ENCODE measurements around the gene TMEM30A. TPM values are rescaled to one million over a fixed set of nuclear protein-coding genes. Genes with fewer than 3 reads are reported as not detected.
A peak's percentile ranks its signal among the peaks of the same experiment; 100 is the strongest.

Gene TMEM30A
- total RNA-seq, 4 donors from 2014 or later: 62.4 to 101 (median 76.9) TPM

DNA sequence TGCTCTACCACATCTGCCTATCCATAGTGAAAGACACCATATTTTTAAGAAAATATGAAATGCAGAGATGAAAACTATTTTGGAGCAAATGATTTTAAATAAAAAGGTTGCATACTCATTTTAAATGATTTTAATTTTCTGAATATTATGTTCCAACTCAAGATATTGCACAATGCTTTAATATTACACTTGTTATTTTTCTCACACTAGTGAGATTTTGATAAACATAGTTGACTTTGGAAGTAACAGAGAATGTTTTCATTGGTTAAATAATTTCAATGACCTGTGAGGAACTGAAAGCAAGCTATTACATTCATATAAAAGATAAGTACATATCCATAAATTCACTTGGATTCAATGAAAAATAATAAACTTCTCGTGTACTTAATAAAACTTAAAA lies 7.2 kb upstream of the TMEM30A start:
- WGBS, 2 donors: 46 to 52% methylated on average over 1 of the region's 1 CpG
- H3K27ac ChIP-seq: peak overlapping the region in 2 of 4 donors; percentile 74 to 88
- TF ChIP-seq, protein P1, sequence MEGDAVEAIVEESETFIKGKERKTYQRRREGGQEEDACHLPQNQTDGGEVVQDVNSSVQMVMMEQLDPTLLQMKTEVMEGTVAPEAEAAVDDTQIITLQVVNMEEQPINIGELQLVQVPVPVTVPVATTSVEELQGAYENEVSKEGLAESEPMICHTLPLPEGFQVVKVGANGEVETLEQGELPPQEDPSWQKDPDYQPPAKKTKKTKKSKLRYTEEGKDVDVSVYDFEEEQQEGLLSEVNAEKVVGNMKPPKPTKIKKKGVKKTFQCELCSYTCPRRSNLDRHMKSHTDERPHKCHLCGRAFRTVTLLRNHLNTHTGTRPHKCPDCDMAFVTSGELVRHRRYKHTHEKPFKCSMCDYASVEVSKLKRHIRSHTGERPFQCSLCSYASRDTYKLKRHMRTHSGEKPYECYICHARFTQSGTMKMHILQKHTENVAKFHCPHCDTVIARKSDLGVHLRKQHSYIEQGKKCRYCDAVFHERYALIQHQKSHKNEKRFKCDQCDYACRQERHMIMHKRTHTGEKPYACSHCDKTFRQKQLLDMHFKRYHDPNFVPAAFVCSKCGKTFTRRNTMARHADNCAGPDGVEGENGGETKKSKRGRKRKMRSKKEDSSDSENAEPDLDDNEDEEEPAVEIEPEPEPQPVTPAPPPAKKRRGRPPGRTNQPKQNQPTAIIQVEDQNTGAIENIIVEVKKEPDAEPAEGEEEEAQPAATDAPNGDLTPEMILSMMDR (IDR thresholded peaks at IDR 0.05): no peak

DNA sequence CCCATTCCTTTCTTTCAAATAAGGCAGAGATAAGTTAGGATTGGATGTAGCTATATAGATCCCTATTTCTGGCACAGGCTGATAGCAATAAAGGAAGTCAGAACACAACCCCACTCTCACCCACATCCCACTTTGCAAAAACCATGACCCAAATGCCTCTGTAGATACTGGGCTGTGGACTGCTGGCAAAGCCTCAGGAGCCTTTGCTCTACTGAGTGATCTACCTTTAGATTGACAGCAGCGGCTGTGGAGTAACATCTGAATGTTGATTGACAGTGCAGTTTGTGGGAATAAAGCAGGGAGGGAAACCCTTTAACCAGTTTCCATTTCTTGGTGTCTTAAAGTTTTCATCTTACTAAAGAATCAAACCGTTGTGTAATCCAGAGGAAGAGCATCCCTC lies 6.7 kb upstream of the TMEM30A start:
- DNase-seq (ENCODE audit: low spot score in 2 of 2): no peak
- peaks cover 0 to 52% (median 6%) of the 10 kb centered on the region in 4 donors for H3K4me1 ChIP-seq
- H3K36me3 ChIP-seq: no peaks in the 10 kb centered on the region
- H3K27ac ChIP-seq: peak overlapping the region in 3 of 4 donors; percentile 61 to 88 (median 74)
- TF ChIP-seq POLR2A (IDR thresholded peaks at IDR 0.05) (no peak), EP300 (IDR thresholded peaks at IDR 0.05) (no peak)
- TF ChIP-seq, protein P1 (IDR thresholded peaks at IDR 0.05): no peak
- WGBS, 2 donors: 53 to 65% methylated on average over 2 of the region's 2 CpGs
- no peaks in the 10 kb centered on the region for H3K9me3 ChIP-seq
- H3K27me3 ChIP-seq: no peaks in the 10 kb centered on the region
- H3K4me3 ChIP-seq: no peak overlapping the region

More for the DNA sequence above, 7.2 kb upstream of the TMEM30A start:
- Histone ChIP-seq H3K27me3 (no peaks in the 10 kb centered on the region), H3K4me1 (peaks cover 0 to 48% (median 6%) of the 10 kb centered on the region in 4 donors), H3K4me3 (no peak overlapping the region), H3K36me3 (no peaks in the 10 kb centered on the region), H3K9me3 (no peaks in the 10 kb centered on the region)
- no peak for DNase-seq (ENCODE audit: low spot score in 2 of 2)

DNA sequence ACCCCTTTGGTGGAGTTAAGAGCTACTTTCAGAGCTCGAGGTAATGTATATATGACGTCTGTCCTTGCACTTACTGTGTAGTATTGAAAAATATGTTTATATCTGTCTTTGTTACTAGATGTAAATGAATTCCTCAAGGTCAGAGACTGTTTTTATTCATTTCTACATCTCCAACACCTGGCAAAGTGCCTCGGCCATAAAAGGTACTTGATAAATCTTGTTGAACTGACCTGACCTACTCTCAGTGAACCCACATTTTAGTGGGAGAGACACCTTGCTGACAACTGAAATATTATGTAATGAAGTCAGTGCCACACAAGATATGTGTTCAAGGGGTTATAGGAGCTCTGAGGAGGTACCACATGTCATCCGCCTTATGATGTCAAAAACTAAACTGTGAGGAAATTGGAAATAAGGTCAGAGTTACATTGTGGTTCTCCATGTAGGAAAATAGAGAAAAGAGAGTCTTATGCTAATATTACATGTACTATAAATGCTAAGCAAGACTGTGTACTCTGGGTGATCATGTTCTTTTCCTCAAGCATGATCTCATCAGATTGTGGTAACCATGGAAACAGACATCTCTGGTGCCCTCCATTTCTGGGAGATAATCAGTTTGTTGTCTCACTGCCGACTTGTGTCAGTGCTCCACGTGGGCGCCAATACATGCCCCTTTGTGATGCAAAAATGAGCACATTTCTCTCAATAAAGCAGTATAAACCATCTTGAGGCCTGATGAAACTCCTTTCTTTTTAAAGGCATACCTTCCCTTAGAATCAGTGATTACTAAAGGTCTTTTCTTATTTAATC lies 5.7 kb upstream of the TMEM30A start:
- no peaks in the 10 kb centered on the region for H3K27me3 ChIP-seq
- no peaks in the 10 kb centered on the region for H3K36me3 ChIP-seq
- H3K4me3 ChIP-seq: no peak overlapping the region
- no peaks in the 10 kb centered on the region for H3K9me3 ChIP-seq
- TF ChIP-seq POLR2A (IDR thresholded peaks at IDR 0.05): no peak
- TF ChIP-seq EP300 (IDR thresholded peaks at IDR 0.05): no peak
- TF ChIP-seq, protein P1 (IDR thresholded peaks at IDR 0.05): no peak
- 47 to 48% methylated on average over 7 of the region's 7 CpGs for WGBS, 2 donors
- H3K27ac ChIP-seq: peak overlapping the region in 3 of 4 donors; percentile 61 to 88 (median 74)
- no peak for DNase-seq (ENCODE audit: low spot score in 2 of 2)
- H3K4me1 ChIP-seq: peaks cover 0 to 62% (median 10%) of the 10 kb centered on the region in 4 donors

DNA sequence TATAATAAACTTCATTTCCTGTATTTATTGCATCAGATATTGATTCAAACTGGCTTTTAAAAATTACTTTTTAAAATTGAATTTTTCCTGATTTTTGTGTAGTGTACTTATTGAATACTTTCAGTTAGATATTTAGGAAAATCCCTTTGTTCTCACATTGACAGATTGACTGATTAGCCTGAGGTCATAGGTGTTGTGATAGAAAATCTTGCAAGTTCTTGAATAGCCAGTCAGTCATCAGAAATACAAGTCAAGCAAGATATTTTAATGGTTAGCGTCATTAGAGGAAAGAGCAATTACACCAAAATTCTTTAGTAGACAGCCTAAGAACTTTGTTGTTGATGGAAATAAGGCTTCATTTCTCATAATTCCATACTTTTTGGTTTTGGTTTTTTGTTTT lies 3.4 kb upstream of the TMEM30A start:
- H3K36me3 ChIP-seq: no peaks in the 10 kb centered on the region
- no peak overlapping the region for H3K27ac ChIP-seq
- no peak for TF ChIP-seq EP300 (IDR thresholded peaks at IDR 0.05)
- TF ChIP-seq POLR2A (IDR thresholded peaks at IDR 0.05): no peak
- TF ChIP-seq, protein P1 (IDR thresholded peaks at IDR 0.05): no peak
- H3K4me3 ChIP-seq: no peak overlapping the region
- 95 to 100% methylated on average over 1 of the region's 1 CpG for WGBS, 2 donors
- DNase-seq (ENCODE audit: low spot score in 2 of 2): no peak
- no peaks in the 10 kb centered on the region for H3K27me3 ChIP-seq
- peaks cover 0 to 65% (median 11%) of the 10 kb centered on the region in 4 donors for H3K4me1 ChIP-seq
- H3K9me3 ChIP-seq: no peaks in the 10 kb centered on the region

DNA sequence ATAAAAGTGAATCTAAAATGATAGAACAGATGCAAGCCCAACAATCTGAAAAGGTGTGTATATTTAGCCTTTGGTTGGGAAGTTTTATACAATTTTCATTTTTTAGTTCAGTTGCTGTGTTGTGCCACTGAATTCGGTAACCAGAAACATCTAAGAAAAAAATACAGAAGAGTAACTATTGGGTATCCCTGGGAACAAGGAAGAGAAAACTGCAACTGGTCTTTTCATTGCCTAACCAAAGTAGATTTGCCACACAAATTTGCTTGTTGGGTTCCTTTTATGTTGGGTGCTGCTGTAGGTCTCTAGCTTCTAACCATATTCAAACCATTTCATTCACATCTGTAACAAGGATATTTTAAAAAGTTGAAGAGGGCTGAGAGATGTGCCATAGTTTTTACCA lies 2.8 kb upstream of the TMEM30A start:
- Histone ChIP-seq H3K4me1 (peaks cover 0 to 65% (median 16%) of the 10 kb centered on the region in 4 donors), H3K27me3 (no peaks in the 10 kb centered on the region), H3K9me3 (no peaks in the 10 kb centered on the region), H3K27ac (no peak overlapping the region), H3K4me3 (no peak overlapping the region), H3K36me3 (no peaks in the 10 kb centered on the region)
- WGBS, 2 donors: 74 to 79% methylated on average over 1 of the region's 1 CpG
- DNase-seq (ENCODE audit: low spot score in 2 of 2): no peak
- TF ChIP-seq, protein P1 (IDR thresholded peaks at IDR 0.05): no peak
- TF ChIP-seq EP300 (IDR thresholded peaks at IDR 0.05) (no peak), POLR2A (IDR thresholded peaks at IDR 0.05) (no peak)

All from tibial nerve (tissue), 4 donors.